ENCODE results near the gene EMP2.
"Not testable (repeated sequence)": the region's sequence is repeated elsewhere in the genome, so short reads cannot be mapped to it uniquely, and the experiment has no call there.

EMP2 gene, protein sequence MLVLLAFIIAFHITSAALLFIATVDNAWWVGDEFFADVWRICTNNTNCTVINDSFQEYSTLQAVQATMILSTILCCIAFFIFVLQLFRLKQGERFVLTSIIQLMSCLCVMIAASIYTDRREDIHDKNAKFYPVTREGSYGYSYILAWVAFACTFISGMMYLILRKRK

DNA sequence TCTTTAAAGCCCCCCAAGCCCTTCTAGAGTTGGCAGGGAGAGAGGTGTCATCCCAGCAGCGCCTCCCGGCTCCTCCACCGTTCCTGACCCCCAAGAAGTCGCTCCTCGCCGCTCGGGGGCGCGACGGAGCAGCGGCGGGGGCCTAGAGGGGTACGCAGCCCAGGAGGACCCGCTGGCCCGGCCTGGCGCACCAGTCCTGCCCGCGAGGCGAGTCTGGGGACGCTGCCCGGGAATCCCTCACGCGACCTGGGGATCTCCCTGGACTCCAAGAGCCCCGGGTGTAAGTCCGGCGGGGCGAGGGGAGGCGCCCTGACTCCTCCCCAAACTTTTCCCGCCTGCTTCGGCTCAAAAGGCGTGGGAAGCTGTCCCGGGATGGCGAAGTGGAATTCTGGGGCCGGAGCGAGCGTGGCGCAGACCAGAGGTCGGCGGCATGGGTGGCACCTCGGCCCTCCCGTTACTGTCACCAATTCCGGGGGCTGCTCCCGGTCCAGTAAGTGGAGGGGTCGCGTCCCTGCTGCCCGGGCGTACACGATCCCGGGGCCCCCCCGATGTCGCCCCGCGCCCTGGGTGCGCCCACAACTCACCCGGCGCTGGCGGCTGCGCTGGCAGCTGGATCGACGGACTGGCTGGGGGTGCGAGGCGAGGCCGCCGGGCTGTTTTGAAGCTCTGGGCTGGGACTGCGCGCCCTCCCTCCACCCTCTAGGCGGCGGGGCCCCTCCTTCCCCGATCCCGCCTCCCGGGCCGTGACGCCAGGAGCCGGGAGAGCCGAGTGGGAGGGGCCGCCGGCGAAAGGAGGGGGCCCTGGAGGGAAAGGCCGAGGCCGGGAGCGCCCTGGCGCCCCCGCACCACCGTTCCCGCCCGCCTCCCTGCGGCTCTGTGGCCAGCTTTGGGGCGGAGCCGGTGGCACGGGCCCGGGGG lies at the start of gene EMP2:
TSS of gene EMP2 (minus strand) at position 634 of the 918 bp plus-strand sequence. CDS start 32,981 bp downstream, outside the sequence.
- peak; percentile 49 for DNase-seq

GRCh38 chr16:10629592-10629963 lies 49.2 kb upstream of the EMP2 start:
- no peak for DNase-seq

GRCh38 chr16:10625595-10626357 lies 45.4 kb upstream of the EMP2 start:
- DNase-seq = no peak

DNA sequence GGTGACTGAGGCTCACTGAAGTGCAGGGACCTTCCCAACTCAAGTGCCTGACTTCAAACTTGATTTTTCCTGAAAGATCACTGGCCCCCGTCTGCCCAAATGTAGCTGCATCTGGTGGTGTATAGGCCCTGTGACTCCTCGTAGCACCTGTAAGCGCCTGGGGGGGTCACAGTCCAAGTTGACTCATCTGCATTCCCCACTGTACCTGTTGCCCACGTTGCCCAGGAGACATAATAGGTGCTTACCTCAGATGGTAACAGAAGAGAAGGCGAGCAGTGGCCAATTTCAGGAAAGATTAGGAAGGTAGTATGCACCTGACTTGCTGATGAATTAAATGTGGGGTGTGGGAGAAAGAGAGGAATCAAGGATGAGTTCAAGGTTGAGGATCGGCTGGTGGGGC lies 44.1 kb upstream of the EMP2 start:
- DNase-seq = no peak

- DNase-seq = no peak
These were observed 42.7 kb upstream of the EMP2 start for GRCh38 chr16:10623059-10623458.

DNA sequence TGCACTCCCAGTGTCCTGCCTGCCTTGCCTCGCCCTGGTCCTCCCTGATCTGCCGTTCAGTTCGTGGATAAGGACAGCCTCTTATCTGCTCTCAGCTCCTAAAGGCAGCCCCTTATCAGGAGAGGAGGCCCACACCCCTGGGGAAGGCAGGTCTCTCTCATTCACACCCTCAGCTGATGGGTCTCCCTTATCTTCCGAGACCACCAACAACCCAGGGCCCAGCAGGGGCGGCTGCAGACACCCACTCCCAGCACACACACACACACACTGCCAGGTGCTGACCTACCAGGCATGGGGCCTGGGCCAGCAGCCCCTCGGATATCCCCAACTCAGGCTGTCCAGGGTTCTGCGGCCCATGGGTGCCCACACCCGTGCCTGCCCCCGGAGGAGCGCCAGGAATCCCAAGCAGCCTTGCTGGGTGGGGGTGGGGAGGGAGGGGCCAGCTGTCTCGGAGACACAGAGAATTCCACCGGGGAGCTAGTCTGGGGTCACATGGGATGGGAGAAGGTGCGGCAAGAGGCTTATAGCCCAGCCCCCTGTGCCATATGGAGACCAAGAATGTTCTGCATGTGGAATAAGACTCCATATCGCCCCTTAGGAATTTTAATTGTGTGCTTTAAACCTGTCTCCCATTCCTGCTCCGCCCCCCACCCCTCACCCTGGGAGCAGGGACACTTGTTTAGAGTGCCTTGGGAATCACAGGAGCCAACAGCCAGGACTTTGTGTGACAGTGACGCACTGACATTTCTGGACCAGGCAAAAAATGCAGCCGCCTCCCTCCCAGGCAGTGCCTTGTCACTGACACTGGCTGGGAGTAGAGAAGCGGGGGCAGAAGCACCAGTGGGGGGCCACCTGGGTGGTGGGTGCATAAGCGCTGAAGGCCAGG lies 41.9 kb upstream of the EMP2 start:
- no peak for DNase-seq

DNA sequence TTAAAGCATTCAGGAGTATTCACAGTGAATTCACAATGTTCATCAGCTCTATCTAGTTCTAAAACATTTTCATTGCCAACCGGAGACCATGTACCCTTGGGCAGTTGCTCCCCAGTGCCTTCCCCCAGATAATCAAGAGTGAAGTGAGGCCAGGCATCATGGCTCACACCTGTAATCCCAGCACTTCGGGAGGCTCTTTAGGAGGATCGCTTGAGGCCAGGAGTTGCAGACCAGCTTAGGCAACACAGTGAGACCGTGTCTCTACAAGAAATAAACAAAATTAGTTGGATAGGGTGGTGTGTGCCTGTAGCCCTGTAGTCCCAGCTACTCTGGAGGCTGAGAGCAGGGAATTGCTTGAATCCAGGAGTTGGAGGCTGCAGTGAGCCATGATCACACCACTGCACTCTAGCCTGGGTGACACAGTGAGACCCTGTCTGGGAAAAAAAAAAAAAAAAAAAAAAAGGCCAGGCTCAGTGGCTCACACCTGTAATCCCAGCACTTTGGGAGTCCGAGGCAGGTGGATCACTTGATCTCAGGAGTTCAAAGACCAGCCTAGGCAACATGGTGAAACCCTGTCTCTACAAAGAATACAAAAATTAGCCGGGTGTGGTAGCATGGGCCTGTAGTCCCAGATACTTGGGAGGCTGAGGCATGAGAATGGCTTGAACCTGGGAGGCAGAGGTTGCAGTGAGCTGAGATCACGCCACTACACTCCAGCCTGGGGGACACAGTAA lies 41.0 kb upstream of the EMP2 start:
- DNase-seq = not testable (repeated sequence)

GRCh38 chr16:10620120-10620519 lies 39.7 kb upstream of the EMP2 start:
- no peak for DNase-seq

GRCh38 chr16:10619271-10619849 lies 39.0 kb upstream of the EMP2 start:
- DNase-seq = no peak

DNA sequence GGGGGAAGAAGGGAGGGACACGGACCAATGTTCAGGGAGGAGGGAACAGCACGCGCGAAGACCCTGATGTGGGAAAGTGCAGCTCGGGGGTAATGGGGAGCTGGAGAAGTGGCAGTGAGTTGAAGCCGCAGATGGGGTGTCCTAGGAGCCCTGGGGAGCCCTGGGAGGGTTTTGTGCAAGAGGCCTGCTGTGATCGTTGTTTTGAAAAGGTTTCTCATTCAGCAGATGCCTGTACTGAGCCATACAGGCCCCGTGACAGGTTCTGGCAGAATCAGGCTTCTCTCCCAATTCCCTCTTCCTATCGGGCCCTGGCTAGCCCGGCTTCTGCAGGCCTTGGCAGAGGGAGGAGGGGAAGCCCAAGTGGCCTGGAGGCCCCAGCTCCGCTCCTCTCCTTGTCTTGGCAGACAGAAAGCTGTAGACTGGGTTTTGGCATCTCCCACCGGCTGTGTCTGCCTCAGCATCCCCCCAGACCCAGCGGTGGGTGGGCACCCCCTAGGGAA lies 38.4 kb upstream of the EMP2 start:
- no peak for DNase-seq

GRCh38 chr16:10617662-10618420 lies 37.4 kb upstream of the EMP2 start:
- DNase-seq = no peak

DNA sequence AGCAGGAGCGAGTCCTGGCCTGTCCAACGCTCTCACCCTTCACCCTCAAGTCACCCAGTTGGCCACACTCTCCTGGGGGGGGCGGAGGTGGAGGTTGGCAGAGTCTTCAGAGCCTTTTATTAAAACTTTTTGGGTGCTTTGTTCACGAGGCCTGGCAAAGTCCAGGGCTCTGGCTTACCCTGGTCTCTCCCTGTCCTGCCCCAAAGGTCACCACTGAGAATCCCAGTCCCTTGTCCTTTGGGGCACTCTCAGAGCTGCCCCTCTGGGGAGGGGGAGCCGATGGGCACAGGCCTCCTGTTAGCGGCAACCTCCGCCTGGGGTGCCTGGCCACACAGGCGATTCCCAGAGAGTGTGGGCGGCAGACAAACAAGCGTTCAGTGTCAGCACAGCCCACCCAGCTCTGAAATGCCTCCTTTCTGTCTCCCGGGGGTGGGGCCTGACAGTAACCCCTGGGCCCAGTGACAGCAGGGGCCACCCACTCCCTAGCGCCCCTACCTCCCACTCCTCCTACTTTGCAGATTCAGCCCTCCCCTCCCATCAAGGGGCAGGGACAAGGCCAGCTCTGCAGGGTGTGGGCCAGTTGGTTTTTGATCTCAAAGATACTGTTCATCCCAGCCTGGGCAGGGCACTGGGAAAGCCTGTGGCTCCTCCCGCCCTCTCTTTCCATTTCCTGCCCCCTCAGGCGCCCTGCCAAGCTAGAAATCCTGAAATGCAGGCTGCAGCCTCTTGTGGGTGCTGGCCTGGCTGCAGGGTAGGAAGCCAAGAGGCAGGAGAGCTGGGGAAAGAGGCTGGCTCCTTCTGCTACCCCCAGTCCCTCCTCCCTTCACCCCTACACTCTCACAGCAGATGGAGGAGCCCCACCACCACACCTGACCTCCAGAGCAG lies 36.6 kb upstream of the EMP2 start:
- DNase-seq = peak; percentile 78

- no peak for DNase-seq
These were observed 36.0 kb upstream of the EMP2 start for GRCh38 chr16:10616419-10616755.

GRCh38 chr16:10614685-10615084 lies 34.3 kb upstream of the EMP2 start:
- no peak for DNase-seq

DNA sequence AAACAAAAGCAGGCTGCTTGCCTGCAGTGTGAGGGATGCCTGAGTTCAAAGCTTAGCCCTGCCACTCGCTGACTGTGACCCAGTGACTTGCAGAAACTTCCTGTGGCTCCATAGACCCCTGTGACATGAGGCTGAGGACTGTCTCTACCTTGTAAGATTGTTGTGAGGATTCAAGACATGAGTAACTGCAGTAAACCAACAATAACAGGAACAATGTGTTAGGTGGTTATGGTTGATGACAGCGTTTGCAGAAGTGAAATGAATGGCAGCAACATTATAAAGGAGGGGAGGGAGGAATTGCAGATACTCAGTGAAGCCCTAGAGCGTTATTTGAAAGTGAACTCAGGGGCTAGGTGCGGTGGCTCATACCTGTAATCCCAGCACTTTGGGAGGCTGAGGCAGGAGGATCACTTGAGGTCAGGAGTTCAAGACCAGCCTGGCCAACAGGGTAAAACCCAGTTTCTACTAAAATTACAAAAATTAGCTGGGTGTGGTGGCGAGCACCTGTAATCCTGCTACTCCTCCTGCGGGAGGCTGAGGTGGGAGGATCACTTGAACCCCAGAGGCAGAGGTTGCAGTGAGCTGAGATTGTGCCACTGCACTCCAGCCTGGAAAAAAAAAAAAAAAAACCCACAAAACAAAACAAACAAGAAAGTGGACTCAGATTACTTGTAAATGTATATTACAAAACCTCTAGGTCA lies 33.5 kb upstream of the EMP2 start:
- DNase-seq = no peak

DNA sequence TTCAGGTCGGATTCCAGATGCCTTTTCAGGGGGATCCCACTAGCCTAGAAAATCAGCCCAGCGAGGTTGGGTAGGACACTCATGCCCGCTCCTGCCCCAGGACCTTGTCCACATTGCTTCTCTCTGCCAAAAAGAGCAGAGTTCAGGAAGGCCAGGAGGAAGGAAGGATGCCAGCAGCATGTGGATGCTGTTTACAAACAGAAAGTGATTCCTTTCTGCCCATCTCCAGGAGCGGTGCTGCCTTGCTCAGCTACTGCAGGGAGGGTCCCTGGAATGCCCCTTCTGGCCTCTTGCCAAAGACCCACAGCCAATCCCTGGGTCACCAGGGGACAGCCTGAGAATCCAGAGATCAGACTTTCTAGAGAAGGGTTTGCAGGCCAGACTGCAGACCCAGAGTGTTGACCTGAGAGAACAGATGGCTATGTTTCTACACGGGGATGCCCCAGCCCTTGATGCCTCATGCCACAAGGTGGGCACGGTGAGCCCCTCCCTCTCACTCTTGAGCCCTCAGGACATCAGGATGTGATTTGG lies 32.3 kb upstream of the EMP2 start:
- no peak for DNase-seq

GRCh38 chr16:10611825-10612342 lies 31.5 kb upstream of the EMP2 start:
- no peak for DNase-seq

DNA sequence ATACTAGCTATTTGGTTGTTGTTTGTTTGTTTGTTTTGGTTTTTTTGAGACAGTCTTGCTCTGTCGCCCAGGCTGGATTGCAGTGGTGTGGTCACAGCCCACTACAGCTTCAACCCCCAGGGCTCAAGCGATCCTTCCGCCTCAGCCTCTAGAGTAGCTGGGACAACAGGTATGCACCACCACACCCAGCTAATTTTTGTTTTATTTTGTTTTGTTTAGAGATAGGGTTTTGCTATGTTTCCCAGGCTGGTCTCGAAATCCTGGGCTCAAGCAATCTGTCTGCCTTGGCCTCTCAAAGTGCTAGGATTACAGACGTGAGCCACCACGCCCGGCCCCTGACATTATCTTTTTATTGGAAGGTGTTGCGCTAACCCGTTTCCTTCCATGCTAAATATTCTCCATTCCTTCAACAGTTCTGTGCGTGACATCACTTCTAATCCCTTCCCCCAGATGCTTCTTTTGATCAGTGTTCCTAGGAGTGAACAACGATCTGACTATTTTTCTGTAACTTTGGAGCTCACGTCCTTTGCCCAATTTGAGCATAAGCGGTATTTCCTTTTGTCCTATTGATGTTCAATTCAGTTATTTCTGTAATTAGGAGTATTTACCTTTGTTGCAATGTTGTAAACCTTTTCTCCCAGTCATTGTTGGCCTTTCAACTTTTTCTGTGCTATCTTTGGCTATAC lies 30.2 kb upstream of the EMP2 start:
- DNase-seq = no peak

Measured in NCI-H1694 (cell line).